ENCODE results near the gene OR52B6.

Gene OR52B6

DNA sequence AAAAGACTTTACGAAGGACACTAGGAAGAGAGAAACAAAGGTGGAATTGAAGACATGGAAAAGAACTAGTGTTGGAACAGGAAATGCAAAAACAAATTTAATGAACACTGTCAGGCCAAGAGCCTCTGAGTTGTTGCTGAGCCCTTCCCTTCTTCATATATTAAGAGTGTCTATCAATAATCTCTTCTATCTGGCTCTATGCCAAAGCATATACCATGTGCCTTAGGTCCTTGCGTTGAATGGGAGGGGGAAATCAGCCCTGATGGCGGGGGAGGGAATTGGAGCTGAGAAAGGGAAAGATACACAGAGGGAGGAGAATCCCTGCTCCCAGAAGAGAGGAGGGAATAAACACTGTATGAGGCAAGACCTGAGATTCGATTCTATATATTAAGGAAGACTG, 5.5 kb upstream of the OR52B6 start:
- Histone ChIP-seq H3K36me3 (ENCODE audit: control insufficient read depth in 2 of 2, insufficient read depth in 1 of 2, low read length in 2 of 2) (no peaks in the 10 kb centered on the region), H3K4me3 (ENCODE audit: low read depth, low read length) (no peak overlapping the region), H3K4me1 (ENCODE audit: control insufficient read depth, insufficient read depth, low read length) (no peaks in the 10 kb centered on the region), H3K9me3 (ENCODE audit: control insufficient read depth, insufficient read depth, low read depth, low read length) (no peaks in the 10 kb centered on the region), H3K27ac (ENCODE audit: extremely low read depth, low read depth, low read length) (no peak overlapping the region)
- ChIA-PET CTCF (no interaction called here), POLR2A (no interaction called here)
- TF ChIP-seq, protein P1, sequence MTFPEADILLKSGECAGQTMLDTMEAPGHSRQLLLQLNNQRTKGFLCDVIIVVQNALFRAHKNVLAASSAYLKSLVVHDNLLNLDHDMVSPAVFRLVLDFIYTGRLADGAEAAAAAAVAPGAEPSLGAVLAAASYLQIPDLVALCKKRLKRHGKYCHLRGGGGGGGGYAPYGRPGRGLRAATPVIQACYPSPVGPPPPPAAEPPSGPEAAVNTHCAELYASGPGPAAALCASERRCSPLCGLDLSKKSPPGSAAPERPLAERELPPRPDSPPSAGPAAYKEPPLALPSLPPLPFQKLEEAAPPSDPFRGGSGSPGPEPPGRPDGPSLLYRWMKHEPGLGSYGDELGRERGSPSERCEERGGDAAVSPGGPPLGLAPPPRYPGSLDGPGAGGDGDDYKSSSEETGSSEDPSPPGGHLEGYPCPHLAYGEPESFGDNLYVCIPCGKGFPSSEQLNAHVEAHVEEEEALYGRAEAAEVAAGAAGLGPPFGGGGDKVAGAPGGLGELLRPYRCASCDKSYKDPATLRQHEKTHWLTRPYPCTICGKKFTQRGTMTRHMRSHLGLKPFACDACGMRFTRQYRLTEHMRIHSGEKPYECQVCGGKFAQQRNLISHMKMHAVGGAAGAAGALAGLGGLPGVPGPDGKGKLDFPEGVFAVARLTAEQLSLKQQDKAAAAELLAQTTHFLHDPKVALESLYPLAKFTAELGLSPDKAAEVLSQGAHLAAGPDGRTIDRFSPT (tag by site-specific recombination; IDR thresholded peaks at IDR 0.05), result no peak
- TF ChIP-seq KLF16 (tag by site-specific recombination; IDR thresholded peaks at IDR 0.05), result no peak
- TF ChIP-seq ZBTB1 (tag by site-specific recombination; IDR thresholded peaks at IDR 0.05), result no peak
- no peak for TF ChIP-seq YY1 (tag by site-specific recombination; IDR thresholded peaks at IDR 0.05)
- TF ChIP-seq ZNF837 (tag by site-specific recombination; IDR thresholded peaks at IDR 0.05), result no peak
- TF ChIP-seq BCL11B (tag by site-specific recombination; IDR thresholded peaks at IDR 0.05; ENCODE audit: low read depth), result no peak
- TF ChIP-seq ZNF530 (tag by site-specific recombination; IDR thresholded peaks at IDR 0.05; ENCODE audit: low read depth), result no peak
- TF ChIP-seq ZNF223 (tag by site-specific recombination; IDR thresholded peaks at IDR 0.05), result no peak
- TF ChIP-seq, protein P2, sequence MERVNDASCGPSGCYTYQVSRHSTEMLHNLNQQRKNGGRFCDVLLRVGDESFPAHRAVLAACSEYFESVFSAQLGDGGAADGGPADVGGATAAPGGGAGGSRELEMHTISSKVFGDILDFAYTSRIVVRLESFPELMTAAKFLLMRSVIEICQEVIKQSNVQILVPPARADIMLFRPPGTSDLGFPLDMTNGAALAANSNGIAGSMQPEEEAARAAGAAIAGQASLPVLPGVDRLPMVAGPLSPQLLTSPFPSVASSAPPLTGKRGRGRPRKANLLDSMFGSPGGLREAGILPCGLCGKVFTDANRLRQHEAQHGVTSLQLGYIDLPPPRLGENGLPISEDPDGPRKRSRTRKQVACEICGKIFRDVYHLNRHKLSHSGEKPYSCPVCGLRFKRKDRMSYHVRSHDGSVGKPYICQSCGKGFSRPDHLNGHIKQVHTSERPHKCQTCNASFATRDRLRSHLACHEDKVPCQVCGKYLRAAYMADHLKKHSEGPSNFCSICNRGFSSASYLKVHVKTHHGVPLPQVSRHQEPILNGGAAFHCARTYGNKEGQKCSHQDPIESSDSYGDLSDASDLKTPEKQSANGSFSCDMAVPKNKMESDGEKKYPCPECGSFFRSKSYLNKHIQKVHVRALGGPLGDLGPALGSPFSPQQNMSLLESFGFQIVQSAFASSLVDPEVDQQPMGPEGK (tag by site-specific recombination; IDR thresholded peaks at IDR 0.05), result no peak
- no peak for TF ChIP-seq ZNF768 (tag by site-specific recombination; IDR thresholded peaks at IDR 0.05)
- no peak for TF ChIP-seq ZNF112 (tag by site-specific recombination; IDR thresholded peaks at IDR 0.05)

DNA sequence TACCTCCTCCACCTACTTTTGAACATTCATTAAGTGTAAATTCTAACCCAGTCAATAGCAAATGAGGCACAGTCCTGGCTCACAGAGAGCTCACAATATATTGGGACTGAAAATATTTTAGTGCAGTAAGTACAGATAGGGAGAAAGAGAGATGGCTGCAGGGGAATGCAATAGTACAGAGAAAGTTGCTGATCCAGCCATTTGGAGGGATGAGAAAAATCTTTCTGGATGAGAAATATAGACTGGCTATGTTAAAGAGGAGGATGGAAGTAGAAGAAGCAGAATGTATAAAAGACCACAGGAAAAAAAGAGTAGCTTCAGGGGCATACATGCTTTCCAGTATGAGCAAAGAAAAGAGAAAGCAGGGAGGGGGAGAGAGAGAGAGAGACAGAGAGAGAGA, 3.6 kb upstream of the OR52B6 start:
- CTCF ChIA-PET, result no interaction called here
- no peak for TF ChIP-seq ZFP41 (tag by site-specific recombination; IDR thresholded peaks at IDR 0.05; ENCODE audit: borderline replicate concordance)
- TF ChIP-seq YY2 (tag by site-specific recombination; IDR thresholded peaks at IDR 0.05), result no peak
- TF ChIP-seq, protein P3, sequence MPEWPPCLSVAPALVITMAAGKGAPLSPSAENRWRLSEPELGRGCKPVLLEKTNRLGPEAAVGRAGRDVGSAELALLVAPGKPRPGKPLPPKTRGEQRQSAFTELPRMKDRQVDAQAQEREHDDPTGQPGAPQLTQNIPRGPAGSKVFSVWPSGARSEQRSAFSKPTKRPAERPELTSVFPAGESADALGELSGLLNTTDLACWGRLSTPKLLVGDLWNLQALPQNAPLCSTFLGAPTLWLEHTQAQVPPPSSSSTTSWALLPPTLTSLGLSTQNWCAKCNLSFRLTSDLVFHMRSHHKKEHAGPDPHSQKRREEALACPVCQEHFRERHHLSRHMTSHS (tag by site-specific recombination; IDR thresholded peaks at IDR 0.05), result no peak
- TF ChIP-seq, protein P4, sequence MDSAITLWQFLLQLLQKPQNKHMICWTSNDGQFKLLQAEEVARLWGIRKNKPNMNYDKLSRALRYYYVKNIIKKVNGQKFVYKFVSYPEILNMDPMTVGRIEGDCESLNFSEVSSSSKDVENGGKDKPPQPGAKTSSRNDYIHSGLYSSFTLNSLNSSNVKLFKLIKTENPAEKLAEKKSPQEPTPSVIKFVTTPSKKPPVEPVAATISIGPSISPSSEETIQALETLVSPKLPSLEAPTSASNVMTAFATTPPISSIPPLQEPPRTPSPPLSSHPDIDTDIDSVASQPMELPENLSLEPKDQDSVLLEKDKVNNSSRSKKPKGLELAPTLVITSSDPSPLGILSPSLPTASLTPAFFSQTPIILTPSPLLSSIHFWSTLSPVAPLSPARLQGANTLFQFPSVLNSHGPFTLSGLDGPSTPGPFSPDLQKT (IDR thresholded peaks at IDR 0.05; ENCODE audit: borderline replicate concordance, low read depth, low read length), result no peak
- no peak for TF ChIP-seq ZNF311 (tag by site-specific recombination; IDR thresholded peaks at IDR 0.05; ENCODE audit: borderline replicate concordance)
- TF ChIP-seq, protein P5, sequence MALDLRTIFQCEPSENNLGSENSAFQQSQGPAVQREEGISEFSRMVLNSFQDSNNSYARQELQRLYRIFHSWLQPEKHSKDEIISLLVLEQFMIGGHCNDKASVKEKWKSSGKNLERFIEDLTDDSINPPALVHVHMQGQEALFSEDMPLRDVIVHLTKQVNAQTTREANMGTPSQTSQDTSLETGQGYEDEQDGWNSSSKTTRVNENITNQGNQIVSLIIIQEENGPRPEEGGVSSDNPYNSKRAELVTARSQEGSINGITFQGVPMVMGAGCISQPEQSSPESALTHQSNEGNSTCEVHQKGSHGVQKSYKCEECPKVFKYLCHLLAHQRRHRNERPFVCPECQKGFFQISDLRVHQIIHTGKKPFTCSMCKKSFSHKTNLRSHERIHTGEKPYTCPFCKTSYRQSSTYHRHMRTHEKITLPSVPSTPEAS (tag by site-specific recombination; IDR thresholded peaks at IDR 0.05), result no peak
- no peak for TF ChIP-seq ZNF16 (tag by site-specific recombination; IDR thresholded peaks at IDR 0.05; ENCODE audit: low read depth)
- TF ChIP-seq ZNF132 (tag by site-specific recombination; IDR thresholded peaks at IDR 0.05; ENCODE audit: borderline replicate concordance), result no peak
- TF ChIP-seq ZNF514 (tag by site-specific recombination; IDR thresholded peaks at IDR 0.05), result no peak
- no peak for TF ChIP-seq ZNF10 (tag by site-specific recombination; IDR thresholded peaks at IDR 0.05)
- TF ChIP-seq, protein P6, sequence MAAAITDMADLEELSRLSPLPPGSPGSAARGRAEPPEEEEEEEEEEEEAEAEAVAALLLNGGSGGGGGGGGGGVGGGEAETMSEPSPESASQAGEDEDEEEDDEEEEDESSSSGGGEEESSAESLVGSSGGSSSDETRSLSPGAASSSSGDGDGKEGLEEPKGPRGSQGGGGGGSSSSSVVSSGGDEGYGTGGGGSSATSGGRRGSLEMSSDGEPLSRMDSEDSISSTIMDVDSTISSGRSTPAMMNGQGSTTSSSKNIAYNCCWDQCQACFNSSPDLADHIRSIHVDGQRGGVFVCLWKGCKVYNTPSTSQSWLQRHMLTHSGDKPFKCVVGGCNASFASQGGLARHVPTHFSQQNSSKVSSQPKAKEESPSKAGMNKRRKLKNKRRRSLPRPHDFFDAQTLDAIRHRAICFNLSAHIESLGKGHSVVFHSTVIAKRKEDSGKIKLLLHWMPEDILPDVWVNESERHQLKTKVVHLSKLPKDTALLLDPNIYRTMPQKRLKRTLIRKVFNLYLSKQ (tag by site-specific recombination; IDR thresholded peaks at IDR 0.05; ENCODE audit: borderline replicate concordance), result no peak
- no peak for TF ChIP-seq ZBTB17 (tag by site-specific recombination; IDR thresholded peaks at IDR 0.05)
- no peak for TF ChIP-seq YY1 (tag by site-specific recombination; IDR thresholded peaks at IDR 0.05)
- TF ChIP-seq ZNF366 (tag by site-specific recombination; conservative IDR thresholded peaks at IDR 0.05), result no peak
- no peak for TF ChIP-seq ZBTB21 (tag by site-specific recombination; IDR thresholded peaks at IDR 0.05)
- TF ChIP-seq ZNF548 (tag by site-specific recombination; IDR thresholded peaks at IDR 0.05), result no peak
- TF ChIP-seq, protein P7, sequence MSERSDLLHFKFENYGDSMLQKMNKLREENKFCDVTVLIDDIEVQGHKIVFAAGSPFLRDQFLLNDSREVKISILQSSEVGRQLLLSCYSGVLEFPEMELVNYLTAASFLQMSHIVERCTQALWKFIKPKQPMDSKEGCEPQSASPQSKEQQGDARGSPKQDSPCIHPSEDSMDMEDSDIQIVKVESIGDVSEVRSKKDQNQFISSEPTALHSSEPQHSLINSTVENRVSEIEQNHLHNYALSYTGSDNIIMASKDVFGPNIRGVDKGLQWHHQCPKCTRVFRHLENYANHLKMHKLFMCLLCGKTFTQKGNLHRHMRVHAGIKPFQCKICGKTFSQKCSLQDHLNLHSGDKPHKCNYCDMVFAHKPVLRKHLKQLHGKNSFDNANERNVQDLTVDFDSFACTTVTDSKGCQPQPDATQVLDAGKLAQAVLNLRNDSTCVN (tag by site-specific recombination; optimal IDR thresholded peaks at IDR 0.05), result no peak

More for the DNA sequence above, 3.6 kb upstream of the OR52B6 start:
- no peaks in the 10 kb centered on the region for H3K4me1 ChIP-seq (ENCODE audit: control insufficient read depth, insufficient read depth, low read length)
- no peaks in the 10 kb centered on the region for H3K36me3 ChIP-seq (ENCODE audit: control insufficient read depth in 2 of 2, insufficient read depth in 1 of 2, low read length in 2 of 2)
- POLR2A ChIA-PET, result no interaction called here
- no peak overlapping the region for H3K4me3 ChIP-seq (ENCODE audit: low read depth, low read length)
- H3K27ac ChIP-seq (ENCODE audit: extremely low read depth, low read depth, low read length), result no peak overlapping the region
- no peaks in the 10 kb centered on the region for H3K9me3 ChIP-seq (ENCODE audit: control insufficient read depth, insufficient read depth, low read depth, low read length)
